ENCODE data around the gene BCL2L12.

BCL2L12 gene

DNA sequence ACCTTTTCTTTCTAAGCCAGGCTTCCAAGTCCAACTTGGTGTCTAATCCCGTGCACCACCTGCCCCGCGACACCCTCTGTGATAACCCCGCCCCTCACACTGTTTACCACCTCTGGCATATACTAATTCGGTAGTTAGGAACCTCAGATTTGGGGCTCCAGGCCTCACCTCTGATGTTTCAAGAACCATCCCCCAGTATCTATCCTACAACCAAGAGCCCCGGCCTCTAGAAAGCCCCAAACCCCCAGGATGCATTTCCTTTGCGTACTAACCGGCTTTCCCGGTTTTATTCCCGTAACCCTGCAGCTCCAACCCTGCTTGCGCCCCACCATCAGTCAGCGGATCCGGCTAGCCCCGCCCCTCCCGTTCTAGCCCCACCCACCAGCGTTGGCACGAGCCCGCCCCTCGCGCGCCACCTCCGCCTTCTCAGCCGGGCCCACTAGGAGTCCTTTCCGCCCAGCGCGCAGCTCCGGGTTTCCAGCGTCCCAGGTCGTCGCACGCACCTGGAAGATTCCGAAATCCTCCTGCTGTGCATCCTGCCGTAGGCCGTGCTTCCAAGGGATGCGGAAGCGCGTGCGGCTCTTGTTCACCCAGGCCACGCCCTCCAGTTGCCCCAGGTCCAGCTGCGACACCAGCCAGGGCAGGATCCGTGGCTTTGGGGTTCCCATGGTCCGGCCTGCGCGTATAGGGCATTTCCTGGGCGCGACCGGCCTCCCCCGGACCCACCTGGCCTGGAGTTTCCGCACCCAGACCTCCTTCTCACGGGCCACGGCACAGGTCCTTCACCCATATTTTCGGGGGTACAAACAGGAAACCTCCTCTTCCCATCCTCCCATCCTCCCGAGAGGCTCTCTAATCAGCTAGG lies 1.3 kb upstream of the BCL2L12 start:
- no peak for TF ChIP-seq GATA3 (IDR thresholded peaks at IDR 0.05; ENCODE audit: low read depth, low read length)
- TF ChIP-seq GATA2 (IDR thresholded peaks at IDR 0.05; ENCODE audit: low read depth, low read length): no peak

DNA sequence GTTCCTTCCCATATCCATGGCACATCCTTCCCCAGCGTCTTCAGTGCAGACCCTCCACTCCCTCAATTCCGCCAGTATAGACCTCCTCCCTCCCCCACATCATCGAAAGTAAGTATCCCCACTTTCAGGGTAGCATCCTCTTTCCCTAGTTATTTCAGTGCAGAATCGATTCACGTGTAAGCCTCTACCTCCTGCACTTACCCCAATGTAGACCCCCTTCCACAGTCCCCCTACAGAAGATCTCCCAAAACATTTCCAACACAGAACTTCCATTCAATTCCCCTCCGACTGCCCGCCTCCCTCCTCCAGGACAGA lies 740 bp upstream of the BCL2L12 start:
- no peak for TF ChIP-seq GATA2 (IDR thresholded peaks at IDR 0.05; ENCODE audit: low read depth, low read length)
- TF ChIP-seq GATA3 (IDR thresholded peaks at IDR 0.05; ENCODE audit: low read depth, low read length): no peak

DNA sequence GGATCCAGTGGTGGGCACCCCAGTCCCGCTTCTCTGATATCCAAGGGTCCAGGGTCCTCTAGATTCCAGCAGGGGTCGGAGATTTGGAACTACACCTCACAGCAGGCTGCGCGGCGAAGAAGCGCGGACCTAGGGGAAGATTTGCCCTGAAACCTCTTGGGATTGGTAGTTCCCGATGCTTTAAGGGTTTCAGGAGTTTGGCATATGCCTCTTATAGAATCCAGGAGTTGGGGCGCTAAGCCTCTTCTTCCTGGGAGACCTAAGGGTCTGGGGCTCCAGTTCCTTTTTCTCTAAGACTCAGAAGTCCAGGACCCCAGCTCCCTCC lies 349 bp downstream of the BCL2L12 start:
- TF ChIP-seq GATA2 (IDR thresholded peaks at IDR 0.05; ENCODE audit: low read depth, low read length) (no peak), GATA3 (IDR thresholded peaks at IDR 0.05; ENCODE audit: low read depth, low read length) (no peak)

DNA sequence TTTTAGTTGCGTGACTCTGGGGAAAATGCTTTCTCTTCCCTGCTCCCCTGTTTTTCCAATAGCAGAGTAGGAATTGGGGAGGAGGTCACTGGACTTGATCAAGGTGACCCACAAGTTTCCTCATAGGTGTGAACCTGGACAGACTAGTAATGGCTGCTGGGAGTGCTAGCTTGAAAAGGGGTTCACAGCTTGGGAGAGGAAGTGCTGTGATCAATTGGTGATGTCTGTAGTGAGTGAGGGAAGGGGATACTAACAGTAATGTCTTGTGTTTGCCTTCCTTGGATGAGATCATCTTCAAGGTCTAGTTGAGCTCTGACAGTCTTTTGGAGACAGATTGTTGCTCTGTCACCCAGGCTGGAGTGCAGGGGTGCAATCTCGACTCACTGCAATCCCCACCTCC lies 1.7 kb downstream of the BCL2L12 start:
- no peak for TF ChIP-seq GATA2 (IDR thresholded peaks at IDR 0.05; ENCODE audit: low read depth, low read length)
- TF ChIP-seq GATA3 (IDR thresholded peaks at IDR 0.05; ENCODE audit: low read depth, low read length): no peak

DNA sequence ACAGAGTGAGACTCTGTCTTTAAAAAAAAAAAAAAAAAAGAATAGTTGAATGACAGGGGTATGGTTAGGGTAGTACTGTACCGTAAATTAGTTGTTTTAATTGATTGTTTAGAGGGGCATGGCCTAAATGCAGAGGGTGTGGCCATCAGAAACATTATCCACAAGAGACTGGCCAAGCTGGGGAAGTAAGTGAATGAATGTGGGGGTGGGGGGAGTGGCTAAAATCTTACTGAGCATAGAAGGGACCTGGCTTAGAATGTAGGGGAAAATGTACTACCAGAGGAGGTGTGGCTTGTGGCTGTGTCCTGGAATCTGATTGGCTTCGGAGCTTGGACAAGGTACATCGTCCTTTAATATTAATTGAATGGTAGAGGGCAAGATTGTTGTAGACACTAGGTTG lies 3.8 kb downstream of the BCL2L12 start:
- no peak for TF ChIP-seq GATA3 (IDR thresholded peaks at IDR 0.05; ENCODE audit: low read depth, low read length)
- no peak for TF ChIP-seq GATA2 (IDR thresholded peaks at IDR 0.05; ENCODE audit: low read depth, low read length)

DNA sequence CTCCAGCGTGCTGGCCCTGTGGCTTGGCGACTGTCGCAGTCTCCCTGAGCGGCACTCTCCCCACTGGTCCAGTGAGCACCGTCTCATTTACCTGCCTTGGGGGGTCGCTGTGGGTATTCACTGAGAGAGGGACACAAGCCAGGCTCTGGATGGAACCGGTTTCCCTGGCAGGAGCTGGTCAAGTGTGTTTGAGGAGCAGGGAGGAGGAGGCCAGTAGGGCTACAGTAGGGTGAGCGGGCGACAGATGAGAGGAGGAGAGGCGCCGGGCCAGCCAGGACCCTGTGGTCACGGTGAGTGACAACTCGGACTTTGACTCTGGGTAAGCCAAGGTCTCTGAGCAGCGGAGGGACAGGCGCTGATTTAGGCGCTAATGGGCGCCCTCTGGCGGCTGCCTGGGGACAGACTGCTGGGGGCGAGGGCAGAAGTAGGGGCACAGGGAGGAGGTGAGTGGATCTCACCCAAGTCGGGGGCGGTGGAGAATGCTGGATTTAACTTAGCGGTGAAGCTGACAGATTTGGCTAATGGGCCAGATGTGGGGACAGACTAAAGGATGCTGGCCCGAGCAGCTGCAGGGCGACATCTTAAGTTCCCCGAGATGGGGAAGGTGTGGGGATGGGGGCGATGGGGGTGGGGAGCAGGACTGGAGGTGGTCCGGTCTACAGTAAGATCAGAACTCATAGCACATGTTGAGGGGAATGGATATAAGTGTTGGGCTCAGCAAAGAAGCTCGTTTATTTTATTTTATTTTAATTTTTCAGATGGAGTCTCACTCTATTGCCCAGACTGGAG lies 6.6 kb downstream of the BCL2L12 start:
- TF ChIP-seq GATA2 (IDR thresholded peaks at IDR 0.05; ENCODE audit: low read depth, low read length) (no peak; the same call in 1 of the 2 replicates), GATA3 (IDR thresholded peaks at IDR 0.05; ENCODE audit: low read depth, low read length) (no peak)

DNA sequence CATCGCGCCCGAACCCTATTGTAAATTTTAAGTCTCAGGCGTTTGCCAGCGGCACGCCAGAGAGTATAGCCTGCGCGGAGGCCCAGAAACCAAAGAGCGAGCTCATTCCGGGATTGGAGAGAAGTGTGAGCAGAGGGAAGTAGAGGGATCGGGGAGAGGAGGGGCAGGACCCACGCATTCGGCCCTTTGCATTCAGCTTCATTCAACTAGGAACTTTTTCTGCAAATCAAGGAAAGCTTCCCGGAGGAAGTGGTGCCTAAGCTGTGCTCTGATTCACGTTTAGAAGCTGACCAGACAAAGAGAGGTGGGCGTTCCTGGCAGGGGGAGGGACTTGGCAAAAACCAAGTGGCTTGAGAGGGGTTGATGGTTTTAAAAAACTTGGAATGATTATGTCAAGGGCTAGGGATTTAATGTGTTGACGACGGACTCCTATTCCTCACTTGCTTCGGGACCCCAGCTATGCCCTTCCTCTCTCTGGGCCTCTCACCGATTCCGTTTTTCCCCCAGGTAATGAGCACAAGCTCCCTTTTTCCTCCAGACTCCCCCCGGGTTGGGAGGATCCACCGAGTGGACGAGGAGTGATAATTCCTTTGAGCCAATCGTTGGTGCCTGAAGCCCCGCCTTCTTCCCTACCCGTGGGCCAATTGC lies 10.5 kb downstream of the BCL2L12 start:
- TF ChIP-seq GATA3 (IDR thresholded peaks at IDR 0.05; ENCODE audit: low read depth, low read length) (no peak), GATA2 (IDR thresholded peaks at IDR 0.05; ENCODE audit: low read depth, low read length) (no peak)

DNA sequence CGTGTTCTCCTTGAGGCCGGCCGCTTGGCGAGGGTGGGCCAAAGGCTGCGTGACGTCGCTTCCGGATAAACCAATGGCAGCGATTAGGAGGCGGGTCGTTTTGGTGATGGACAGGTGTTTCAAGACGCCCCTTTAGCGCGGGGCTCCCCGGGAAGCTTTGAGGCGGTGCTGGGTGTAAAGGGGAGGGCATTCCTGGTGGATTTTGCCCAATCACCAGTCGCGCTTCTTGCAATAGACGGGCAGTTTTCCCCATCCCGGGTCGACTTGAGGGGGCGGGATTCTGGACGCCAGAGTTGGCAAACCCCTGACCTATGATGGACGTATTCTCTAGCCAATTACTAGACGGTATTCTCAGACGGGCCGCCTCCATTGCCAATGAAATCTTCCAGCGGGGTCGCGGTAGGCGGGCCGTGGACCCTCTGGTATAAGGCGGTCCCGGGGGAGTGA lies 11.1 kb downstream of the BCL2L12 start:
- TF ChIP-seq GATA3 (IDR thresholded peaks at IDR 0.05; ENCODE audit: low read depth, low read length): no peak
- no peak for TF ChIP-seq GATA2 (IDR thresholded peaks at IDR 0.05; ENCODE audit: low read depth, low read length)

DNA sequence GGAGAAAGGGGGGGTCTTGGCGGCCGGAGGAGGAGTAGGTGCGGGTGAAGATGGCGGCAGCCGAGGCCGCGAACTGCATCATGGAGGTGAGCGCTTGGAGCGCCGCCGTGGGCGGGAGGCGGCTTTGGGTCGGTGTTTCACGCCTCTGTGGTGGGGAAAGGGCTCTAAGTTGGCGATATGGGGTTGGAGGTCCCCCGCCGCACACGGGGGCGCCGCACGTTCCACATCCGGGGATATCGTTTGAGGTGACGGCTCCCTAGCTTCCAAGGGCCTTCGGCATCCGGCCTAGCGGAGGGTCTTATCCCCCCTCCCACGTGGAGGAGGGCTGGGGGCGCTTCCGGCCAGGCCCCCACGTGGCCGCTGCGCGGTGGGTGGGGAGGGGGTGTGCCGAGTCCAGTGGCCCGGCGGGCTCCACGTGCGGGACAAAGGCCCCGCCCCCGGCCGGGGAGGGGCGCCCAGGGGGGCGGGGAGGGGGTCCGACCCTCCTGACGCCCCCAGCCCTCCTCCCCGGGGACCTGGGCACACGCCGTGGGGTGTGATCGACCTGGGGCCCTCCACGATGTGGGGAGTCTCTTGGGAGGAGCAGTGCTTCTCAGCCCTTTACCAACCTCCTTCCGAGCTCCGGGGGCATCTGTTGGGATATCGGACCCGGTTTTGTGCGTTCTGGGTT lies 11.6 kb downstream of the BCL2L12 start, which contains the start of gene PRMT1:
Gene PRMT1 (plus strand): TSS at position 41 of the 670 bp plus-strand sequence. CDS start 10 bp downstream, at position 51.
- no peak for TF ChIP-seq GATA2 (IDR thresholded peaks at IDR 0.05; ENCODE audit: low read depth, low read length)
- no peak for TF ChIP-seq GATA3 (IDR thresholded peaks at IDR 0.05; ENCODE audit: low read depth, low read length)

DNA sequence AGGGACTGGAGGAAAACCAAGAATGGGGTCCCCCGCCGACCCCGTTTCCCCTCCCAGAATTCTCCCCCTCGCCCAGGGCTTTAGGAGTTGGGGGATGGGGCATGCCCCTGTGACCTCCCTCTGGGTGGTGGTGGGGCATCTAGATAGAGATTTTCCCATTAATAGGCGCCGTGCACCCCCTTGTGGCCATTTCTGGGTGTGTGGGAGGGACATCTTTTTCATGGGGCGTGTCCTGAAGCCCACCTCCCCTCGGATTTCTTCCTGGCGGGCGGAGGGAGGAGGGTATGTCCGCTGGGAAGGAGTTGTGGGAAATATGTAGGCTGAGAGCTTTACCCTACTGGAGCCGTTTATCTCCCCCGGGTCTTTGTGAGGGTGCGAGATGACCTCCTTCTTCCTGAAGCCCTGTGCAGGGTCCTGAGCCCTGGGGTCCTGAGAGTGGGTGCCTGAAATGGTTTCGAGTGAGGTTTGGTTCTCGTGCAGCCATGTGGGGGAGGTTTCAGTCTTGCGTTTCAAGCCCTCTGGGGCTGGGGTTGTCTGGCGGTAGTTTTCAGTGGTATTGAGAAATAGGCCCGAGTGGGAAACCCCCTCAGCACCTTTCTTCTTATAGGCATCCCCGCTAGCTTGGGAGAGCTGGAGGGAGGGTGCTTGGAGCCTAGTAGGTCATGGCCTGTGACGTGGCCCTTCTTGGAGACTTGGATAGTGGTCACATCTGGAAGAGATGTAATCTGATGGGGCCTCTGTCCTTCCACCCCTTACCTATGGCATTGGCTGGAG lies 12.4 kb downstream of the BCL2L12 start:
- peak; percentile 31; the same call in 1 of the 2 replicates for TF ChIP-seq GATA2 (IDR thresholded peaks at IDR 0.05; ENCODE audit: low read depth, low read length)
- TF ChIP-seq GATA3 (IDR thresholded peaks at IDR 0.05; ENCODE audit: low read depth, low read length): no peak

DNA sequence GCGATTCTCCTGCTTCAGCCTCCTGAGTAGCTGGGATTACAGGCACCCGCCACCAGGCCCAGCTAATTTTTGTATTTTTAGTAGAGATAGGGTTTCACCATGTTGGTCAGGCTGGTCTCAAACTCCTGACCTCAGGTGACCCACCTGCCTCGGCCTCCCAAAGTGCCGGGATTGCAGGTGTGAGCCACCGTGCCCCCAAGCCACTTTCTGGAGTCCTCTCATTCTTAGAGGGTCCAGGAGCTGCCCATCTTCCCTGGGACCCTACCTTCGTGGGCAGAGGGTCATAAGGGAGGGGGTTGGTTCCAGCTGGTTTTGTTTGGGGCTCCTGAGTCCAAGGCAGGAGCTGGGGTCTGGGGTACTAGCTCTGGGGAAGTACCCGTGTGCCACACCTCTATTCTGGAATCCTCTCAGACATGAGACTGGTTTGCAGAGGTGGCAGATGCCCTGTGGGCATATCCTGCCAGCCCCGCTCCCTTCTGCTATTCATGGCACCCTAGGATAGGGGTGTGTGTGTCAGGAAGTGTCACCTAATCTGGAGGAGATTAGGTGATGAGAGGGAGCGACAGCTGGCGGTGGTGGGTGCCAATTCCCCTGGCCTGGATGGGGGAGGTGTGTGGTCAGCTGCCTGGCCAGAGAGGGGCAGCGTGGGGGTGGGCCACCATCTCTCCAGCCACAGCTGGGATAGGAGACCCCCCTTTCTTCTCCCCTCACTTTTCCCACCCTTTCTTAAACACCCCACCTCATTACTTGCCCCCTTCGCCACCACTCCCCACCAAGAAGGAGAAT lies 13.4 kb downstream of the BCL2L12 start:
- TF ChIP-seq GATA3 (IDR thresholded peaks at IDR 0.05; ENCODE audit: low read depth, low read length): no peak
- TF ChIP-seq GATA2 (IDR thresholded peaks at IDR 0.05; ENCODE audit: low read depth, low read length): no peak

DNA sequence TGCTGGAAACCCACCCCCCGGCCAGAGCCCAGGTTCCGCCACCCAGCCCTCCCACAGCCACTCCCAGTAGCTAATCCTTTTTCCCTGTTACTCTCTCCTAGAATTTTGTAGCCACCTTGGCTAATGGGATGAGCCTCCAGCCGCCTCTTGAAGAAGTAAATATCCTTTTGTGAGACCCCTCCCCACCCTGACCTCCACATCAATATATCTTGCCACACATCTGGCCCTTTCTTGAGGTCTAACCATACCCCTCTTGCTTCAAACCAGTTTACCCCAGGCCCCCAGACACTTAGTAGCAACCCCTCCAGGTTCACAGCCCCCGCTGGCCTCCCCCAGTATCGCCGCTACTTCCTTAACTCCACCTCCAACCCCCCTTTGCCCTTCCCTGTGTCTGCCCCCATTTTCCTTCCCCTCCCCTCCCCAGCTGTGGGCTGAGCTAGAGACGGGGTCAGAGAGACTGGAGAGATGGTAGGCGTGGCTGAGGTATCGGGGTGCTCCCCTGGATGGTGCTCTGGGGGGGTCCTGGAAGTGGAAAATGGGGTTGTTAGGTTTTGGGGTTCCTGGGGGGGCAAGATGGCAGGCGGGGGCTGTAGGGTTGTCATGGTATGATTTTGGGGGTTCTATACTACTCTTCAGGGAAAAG lies 14.2 kb downstream of the BCL2L12 start:
- TF ChIP-seq GATA3 (IDR thresholded peaks at IDR 0.05; ENCODE audit: low read depth, low read length): no peak
- TF ChIP-seq GATA2 (IDR thresholded peaks at IDR 0.05; ENCODE audit: low read depth, low read length): no peak
